CD4-positive, alpha-beta T cell treated with Interferon gamma for 1 hour (primary cell): ENCODE results near the gene CLDND2.

Experiments used
- DNase-seq: peaks from one replicate; pipeline ENCODE4 v3.0.0-alpha.2; 2020

The CLDND2 gene

GRCh38 chr19:51352783-51353360, 15.9 kb downstream of the CLDND2 start:
- DNase-seq: no peak

- no peak for DNase-seq
These were observed 17.4 kb downstream of the CLDND2 start for GRCh38 chr19:51351266-51351990.

- no peak for DNase-seq
These were observed 21.4 kb downstream of the CLDND2 start for GRCh38 chr19:51347209-51347928.

GRCh38 chr19:51346742-51347141, 22.1 kb downstream of the CLDND2 start:
- DNase-seq: no peak

- DNase-seq: no peak
These were observed 23.7 kb downstream of the CLDND2 start for GRCh38 chr19:51345076-51345620.

GRCh38 chr19:51342631-51343569, 25.9 kb downstream of the CLDND2 start:
- DNase-seq: no peak

GRCh38 chr19:51341976-51342580, 26.7 kb downstream of the CLDND2 start, which contains the start of gene VSIG10L:
Gene VSIG10L (minus strand): TSS chr19:51342139. CDS start chr19:51342124, 15 bp downstream.
- no peak for DNase-seq

GRCh38 chr19:51341066-51341465, 27.7 kb downstream of the CLDND2 start:
- no peak for DNase-seq

- peak; percentile 93 for DNase-seq
These were observed 28.8 kb downstream of the CLDND2 start for GRCh38 chr19:51339687-51340656.

GRCh38 chr19:51339313-51339686, 29.5 kb downstream of the CLDND2 start:
- DNase-seq: no peak

- DNase-seq: peak; percentile 81
These were observed 30.1 kb downstream of the CLDND2 start for GRCh38 chr19:51338563-51339312.

GRCh38 chr19:51337861-51338562, 30.8 kb downstream of the CLDND2 start:
- no peak for DNase-seq

- DNase-seq: no peak
These were observed 31.5 kb downstream of the CLDND2 start for GRCh38 chr19:51337141-51337860.

GRCh38 chr19:51333836-51334460, 34.9 kb downstream of the CLDND2 start:
- no peak for DNase-seq

GRCh38 chr19:51331716-51332115, 37.1 kb downstream of the CLDND2 start:
- no peak for DNase-seq

GRCh38 chr19:51331193-51331592, 37.6 kb downstream of the CLDND2 start:
- no peak for DNase-seq

- no peak for DNase-seq
These were observed 38.4 kb downstream of the CLDND2 start for GRCh38 chr19:51330366-51330765.

- DNase-seq: no peak
These were observed 39.4 kb downstream of the CLDND2 start for GRCh38 chr19:51329411-51329810.
